Neural progenitor cell (in vitro differentiated cells): ENCODE data around the gene CCDC178.

Experiments used
- CTCF ChIP-seq: fragments of 200-600 bp; sonication (generic); IDR thresholded peaks from 2 replicates; pipeline ENCODE4 v1.5.1; 2017; ENCODE audit warnings: antibody characterized with exemption, mild to moderate bottlenecking
- EZH2 ChIP-seq: fragments of 200-600 bp; sonication (generic); IDR thresholded peaks from 2 replicates; pipeline ENCODE4 v1.6.1; 2017; ENCODE audit warnings: antibody characterized with exemption, mild to moderate bottlenecking, moderate library complexity
- EZH2phosphoT487 ChIP-seq: fragments of 200-600 bp; sonication (generic); IDR thresholded peaks from 2 replicates; pipeline ENCODE4 v1.6.1; 2017; ENCODE audit warnings: antibody characterized with exemption

- TF ChIP-seq EZH2 (no peak), CTCF (no peak), EZH2phosphoT487 (no peak)
Observed at GRCh38 chr18:32899819-32900218, 540.7 kb downstream of the CCDC178 start.
